Psoas muscle (tissue), 8 donors: ENCODE data around the gene LRRC36. TPM values are rescaled to one million over a fixed set of nuclear protein-coding genes. Genes with fewer than 3 reads are reported as not detected.

Experiments
- ATAC-seq, 4 donors: fragments of 200-7000 bp; cut with Tn5 transposase; one replicate each; pipeline ENCODE4 v1.9.1; 2020; ENCODE audit warnings: moderate library complexity in 3 of 4, mild to moderate bottlenecking in 2 of 4
- DNase-seq, 2 donors: peaks; one replicate each; pipeline ENCODE4 v3.0.0-alpha.2; 2020
- H3K27ac ChIP-seq: fragments of 200-600 bp; one replicate; pipeline ENCODE4 v1.8.0; 2022
- H3K27me3 ChIP-seq, 3 donors: fragments of 200-600 bp in 1 of 3; one replicate each; pipeline versions ENCODE4 v1.6.1 to v1.8.0; 2013 to 2022; ENCODE audit warnings: low read length in 2 of 3, mild to moderate bottlenecking in 2 of 3, moderate library complexity in 1 of 3; ENCODE audit not compliant: insufficient read depth in 3 of 3
- H3K36me3 ChIP-seq, 2 donors: fragments of 200-600 bp in 1 of 2; one replicate each; pipeline versions ENCODE4 v1.6.1 to v1.8.0; 2013 to 2022; ENCODE audit warnings: low read depth in 1 of 2, mild to moderate bottlenecking in 1 of 2, moderate library complexity in 1 of 2; ENCODE audit not compliant: insufficient read depth in 1 of 2
- H3K4me1 ChIP-seq: fragments of 200-600 bp; one replicate; pipeline ENCODE4 v1.8.0; 2022
- H3K4me3 ChIP-seq: fragments of 200-600 bp; one replicate; pipeline ENCODE4 v1.8.0; 2022; ENCODE audit warnings: mild to moderate bottlenecking
- H3K9me3 ChIP-seq: fragments of 200-600 bp; one replicate; pipeline ENCODE4 v1.8.0; 2022
- WGBS, 3 donors: extraction: QIAGEN DNeasy Blood & Tissue Kit; methylation state at CpG; one replicate each; pipeline versions ENCODE4 v1.1.6 to v1.1.7; 2013; 5-methylcytosine and 5-hydroxymethylcytosine counted together
- intact Hi-C, 2 donors: fragments of 100-400 bp; cut with DNase I; formaldehyde crosslinking; loops; one replicate each; pipeline versions ENCODE4 v1.11.0 to v1.14.2; 2022
- polyA plus RNA-seq, 3 donors: library from polyadenylated mRNA; stranded (reverse); fragments of 200-250 nt; gene quantifications; one replicate each; pipeline ENCODE4 v1.2.3, GENCODE V29; 2013
- total RNA-seq, 4 donors: library from RNA; stranded (reverse); fragmentation: NEBNext Ultra II Directional in 2 of 4; extraction: Animal tissue kit (Norgen Biotek cat#: 25700) in 2 of 4; gene quantifications; one replicate each; pipeline versions ENCODE4 v1.2.1 to v1.2.4, GENCODE V29; 2021 to 2023
- TF ChIP-seq, protein P1 (sequence below): fragments of 200-600 bp; IDR thresholded peaks from one replicate; pipeline ENCODE4 v1.8.0; 2022; ENCODE audit warnings: antibody characterized with exemption
- donor health status: healthy with polysubstance abuse.
- donor health status: DM: no; HTN: no; CAD: no; lungs with moderate emphysema.
- donor health status: Bipolar disorder and iron deficiency.
- donor health status: healthy.
- donor health status: DM: yes; HTN: yes; CAD: no.
- donor health status: DM: no; HTN: no; CAD: no.
- donor health status: DM: no; HTN: no; CAD: no.
- donor health status: DM: yes; HTN: yes; CAD: no.

LRRC36 gene
- total and polyA plus RNA-seq, 7 donors = 0.06 to 0.25 (median 0.11) TPM; not detected in 4

DNA sequence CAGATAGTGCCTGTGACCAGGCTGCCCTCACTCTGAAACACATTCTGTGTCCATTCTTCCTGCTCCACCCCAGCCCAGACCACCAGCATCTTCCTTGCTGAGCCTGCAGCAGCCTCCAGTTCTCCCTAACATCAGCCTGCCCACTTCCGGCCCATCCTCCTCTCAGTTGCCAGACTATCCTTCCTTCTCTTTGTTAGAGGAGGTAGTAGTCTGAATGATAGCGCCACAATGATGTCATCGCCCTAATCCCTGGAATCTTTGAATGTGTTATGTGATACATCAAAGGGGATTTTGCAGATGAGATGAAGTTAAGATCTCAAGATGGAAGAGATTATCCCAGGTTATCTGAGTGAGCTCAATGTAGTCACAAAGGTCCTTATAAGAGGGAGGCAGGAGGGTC, 92.9 kb downstream of the LRRC36 start:
- H3K36me3 ChIP-seq = no peaks in the 10 kb centered on the region
- H3K4me3 ChIP-seq = no peak overlapping the region
- no peaks in the 10 kb centered on the region for H3K27me3 ChIP-seq
- 87 to 91% (median 90%) methylated on average over 3 of the region's 3 CpGs for WGBS, 3 donors
- H3K4me1 ChIP-seq = peaks cover 7% of the 10 kb centered on the region
- no peak for ATAC-seq
- TF ChIP-seq, protein P1, sequence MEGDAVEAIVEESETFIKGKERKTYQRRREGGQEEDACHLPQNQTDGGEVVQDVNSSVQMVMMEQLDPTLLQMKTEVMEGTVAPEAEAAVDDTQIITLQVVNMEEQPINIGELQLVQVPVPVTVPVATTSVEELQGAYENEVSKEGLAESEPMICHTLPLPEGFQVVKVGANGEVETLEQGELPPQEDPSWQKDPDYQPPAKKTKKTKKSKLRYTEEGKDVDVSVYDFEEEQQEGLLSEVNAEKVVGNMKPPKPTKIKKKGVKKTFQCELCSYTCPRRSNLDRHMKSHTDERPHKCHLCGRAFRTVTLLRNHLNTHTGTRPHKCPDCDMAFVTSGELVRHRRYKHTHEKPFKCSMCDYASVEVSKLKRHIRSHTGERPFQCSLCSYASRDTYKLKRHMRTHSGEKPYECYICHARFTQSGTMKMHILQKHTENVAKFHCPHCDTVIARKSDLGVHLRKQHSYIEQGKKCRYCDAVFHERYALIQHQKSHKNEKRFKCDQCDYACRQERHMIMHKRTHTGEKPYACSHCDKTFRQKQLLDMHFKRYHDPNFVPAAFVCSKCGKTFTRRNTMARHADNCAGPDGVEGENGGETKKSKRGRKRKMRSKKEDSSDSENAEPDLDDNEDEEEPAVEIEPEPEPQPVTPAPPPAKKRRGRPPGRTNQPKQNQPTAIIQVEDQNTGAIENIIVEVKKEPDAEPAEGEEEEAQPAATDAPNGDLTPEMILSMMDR = no peak
- intact Hi-C loops = loop anchor here (5.0 to 10.0 kb wide), 3 partner anchors 47 to 165 kb away; no protein-coding TSS in a partner anchor
- H3K9me3 ChIP-seq = no peaks in the 10 kb centered on the region
- no peak for DNase-seq
- H3K27ac ChIP-seq = no peak overlapping the region

DNA sequence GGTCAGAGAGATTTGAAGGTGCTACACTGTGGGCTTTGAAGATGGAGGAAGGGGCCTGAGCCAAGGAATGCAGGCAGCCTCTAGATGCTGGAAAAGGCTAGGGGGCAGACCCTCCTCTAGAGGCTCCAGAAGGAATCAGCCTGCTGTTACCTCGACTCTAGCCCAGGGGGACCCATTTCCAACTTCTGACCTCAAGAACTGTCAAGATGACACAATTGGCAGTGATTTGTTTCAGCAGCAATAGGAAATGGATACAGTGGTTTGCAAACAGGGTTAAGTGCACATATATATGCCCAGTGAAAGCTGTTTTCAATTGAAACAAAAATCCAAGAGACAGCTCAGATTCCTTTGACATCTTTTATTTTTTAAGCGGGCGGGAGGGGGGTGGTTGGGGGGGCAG, 93.3 kb downstream of the LRRC36 start:
- Histone ChIP-seq H3K27me3 (no peaks in the 10 kb centered on the region), H3K36me3 (no peaks in the 10 kb centered on the region), H3K9me3 (no peaks in the 10 kb centered on the region), H3K4me1 (peaks cover 7% of the 10 kb centered on the region), H3K27ac (no peak overlapping the region), H3K4me3 (no peak overlapping the region)
- DNase-seq = no peak
- no peak for ATAC-seq
- intact Hi-C loops = loop anchor here (5.0 to 10.0 kb wide), 3 partner anchors 48 to 165 kb away; no protein-coding TSS in a partner anchor
- 79 to 84% (median 83%) methylated on average over 3 of the region's 3 CpGs for WGBS, 3 donors
- TF ChIP-seq, protein P1 = no peak

DNA sequence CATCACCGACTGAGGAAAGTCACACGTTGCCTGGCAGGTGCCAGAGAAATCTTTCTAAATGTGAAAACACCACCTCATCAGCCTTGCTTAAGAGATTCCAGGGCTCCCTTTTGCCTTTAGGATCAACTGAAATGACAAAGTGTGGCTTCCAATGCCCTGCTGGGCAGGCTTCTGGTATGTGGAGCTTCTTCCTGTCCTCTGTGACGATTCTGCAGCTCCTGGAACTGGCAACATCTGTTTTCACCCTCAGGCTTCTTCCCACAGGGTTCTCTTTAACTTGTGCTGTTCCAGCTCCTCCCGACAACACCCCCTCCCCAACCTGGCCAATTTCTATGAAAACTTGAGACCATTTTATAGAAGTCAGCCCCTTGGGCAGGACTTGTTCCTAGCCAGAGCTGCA, 94.4 kb downstream of the LRRC36 start:
- TF ChIP-seq, protein P1 = no peak

DNA sequence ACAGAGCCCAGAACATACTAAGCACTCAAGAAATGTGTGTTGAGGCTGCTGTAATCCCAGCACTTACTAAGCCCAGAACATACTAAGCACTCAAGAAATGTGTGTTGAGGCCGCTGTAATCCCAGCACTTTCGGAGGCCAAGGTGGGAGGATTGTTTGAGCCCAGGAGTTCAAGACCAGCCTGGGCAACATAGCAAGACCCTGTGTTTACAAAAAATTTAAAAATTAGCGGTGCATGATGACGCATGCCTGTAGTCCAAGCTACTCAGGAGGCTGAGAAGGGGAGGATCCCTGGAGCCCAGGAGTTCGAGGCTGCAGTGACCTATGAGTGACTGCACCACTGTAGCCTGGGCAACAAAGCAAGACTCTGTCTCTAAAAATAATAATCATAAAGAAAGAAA, 96.4 kb downstream of the LRRC36 start:
- no peak overlapping the region for H3K27ac ChIP-seq
- 89 to 94% (median 92%) methylated on average over 5 of the region's 5 CpGs for WGBS, 3 donors
- no peaks in the 10 kb centered on the region for H3K4me1 ChIP-seq
- TF ChIP-seq, protein P1 = no peak
- H3K4me3 ChIP-seq = no peak overlapping the region
- H3K36me3 ChIP-seq = no peaks in the 10 kb centered on the region
- DNase-seq (no peak), ATAC-seq (no peak)
- no peaks in the 10 kb centered on the region for H3K9me3 ChIP-seq
- intact Hi-C loops = no loop called here
- H3K27me3 ChIP-seq = no peaks in the 10 kb centered on the region

More for the DNA sequence above, 94.4 kb downstream of the LRRC36 start:
- H3K9me3 ChIP-seq = no peaks in the 10 kb centered on the region
- 62 to 74% (median 69%) methylated on average over 4 of the region's 4 CpGs for WGBS, 3 donors
- H3K36me3 ChIP-seq = no peaks in the 10 kb centered on the region
- DNase-seq (no peak), ATAC-seq (no peak)
- intact Hi-C loops = no loop called here
- no peak overlapping the region for H3K27ac ChIP-seq
- no peaks in the 10 kb centered on the region for H3K4me1 ChIP-seq
- no peak overlapping the region for H3K4me3 ChIP-seq
- H3K27me3 ChIP-seq = no peaks in the 10 kb centered on the region

DNA sequence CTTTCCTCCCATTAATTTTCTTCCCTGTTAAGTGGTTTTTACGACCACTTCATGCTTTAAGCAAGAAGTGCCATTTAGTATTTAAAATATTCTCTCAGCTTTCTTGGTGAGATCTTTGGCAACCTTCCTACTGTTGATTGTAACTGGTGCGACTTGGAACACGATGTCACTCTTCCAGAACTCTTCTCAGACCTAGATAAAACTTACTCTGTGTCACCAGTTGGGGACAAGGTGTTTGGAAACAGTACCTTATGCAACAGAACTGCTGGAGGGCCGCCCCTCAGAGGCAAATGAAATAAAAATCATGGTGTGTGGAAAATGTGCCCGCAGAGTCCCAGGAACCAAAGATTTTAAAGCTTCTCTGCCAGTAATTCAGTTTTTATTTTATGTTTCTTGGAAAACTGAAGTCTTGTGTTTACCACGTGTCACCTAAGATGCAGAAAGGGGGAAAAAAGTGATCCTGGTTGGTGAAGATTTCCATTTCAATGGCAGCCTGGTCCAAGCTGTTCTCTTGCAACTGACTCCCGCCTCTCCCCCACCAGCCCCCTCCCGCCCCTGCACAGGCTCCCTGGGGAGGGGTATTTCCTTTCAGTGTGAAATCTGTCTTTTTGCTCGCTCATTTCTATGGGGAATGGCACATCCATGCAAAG, 97.1 kb downstream of the LRRC36 start:
- TF ChIP-seq, protein P1 = no peak
- Histone ChIP-seq H3K4me3 (no peak overlapping the region), H3K4me1 (no peaks in the 10 kb centered on the region), H3K27me3 (no peaks in the 10 kb centered on the region), H3K36me3 (no peaks in the 10 kb centered on the region), H3K9me3 (no peaks in the 10 kb centered on the region), H3K27ac (no peak overlapping the region)
- intact Hi-C loops = no loop called here
- no peak for DNase-seq
- ATAC-seq = no peak
- WGBS, 3 donors = 43 to 51% (median 44%) methylated on average over 9 of the region's 9 CpGs
